Nephron (organoid): ENCODE data around the gene COMMD10.
"Not testable (repeated sequence)": the region's sequence is repeated elsewhere in the genome, so short reads cannot be mapped to it uniquely, and the experiment has no call there.

Source experiments
- H3K27ac Mint-ChIP-seq, 3 experiments: 2 replicates each; pipeline ENCODE4 v1.8.0; 2020; ENCODE audit warnings: mixed read lengths in 3 of 3, mild to moderate bottlenecking in 2 of 3, moderate library complexity in 1 of 3
- H3K27me3 Mint-ChIP-seq: 2 replicates; pipeline ENCODE4 v1.8.0; 2021; ENCODE audit warnings: low read depth, mild to moderate bottlenecking, moderate library complexity, mixed read lengths
- H3K36me3 Mint-ChIP-seq: 2 replicates; pipeline ENCODE4 v1.8.0; 2020; ENCODE audit warnings: low read depth, mixed read lengths
- H3K4me1 Mint-ChIP-seq: 2 replicates; pipeline ENCODE4 v1.8.0; 2020; ENCODE audit warnings: mixed read lengths
- H3K4me3 Mint-ChIP-seq, 3 experiments: 2 replicates each; pipeline ENCODE4 v1.8.0; 2020; ENCODE audit warnings: mild to moderate bottlenecking in 3 of 3, mixed read lengths in 3 of 3, moderate library complexity in 2 of 3
- H3K9me3 Mint-ChIP-seq: 2 replicates; pipeline ENCODE4 v1.8.0; 2020; ENCODE audit warnings: mixed read lengths
- CTCF ChIP-seq, 3 experiments: fragments of 200-600 bp; sonication (generic); IDR thresholded peaks; one replicate each; pipeline ENCODE4 v1.5.0; 2021; ENCODE audit warnings: antibody characterized with exemption in 3 of 3; ENCODE audit not compliant: unreplicated experiment in 3 of 3

Gene COMMD10

GRCh38 chr5:116098998-116099397 lies 14.2 kb downstream of the COMMD10 start:
- Mint-ChIP-seq H3K4me3 (no peak overlapping the region), H3K4me1 (no peaks in the 10 kb centered on the region), H3K36me3 (peaks cover 73% of the 10 kb centered on the region), H3K27ac (no peak overlapping the region), H3K27me3 (no peaks in the 10 kb centered on the region), H3K9me3 (peaks cover 16% of the 10 kb centered on the region)
- TF ChIP-seq CTCF (IDR thresholded peaks at IDR 0.05; ENCODE audit: unreplicated experiment in 3 of 3): no peak

GRCh38 chr5:116104941-116105340 lies 20.1 kb downstream of the COMMD10 start:
- H3K9me3 Mint-ChIP-seq: peaks cover 45% of the 10 kb centered on the region
- H3K4me3 Mint-ChIP-seq, H3K27me3 Mint-ChIP-seq, H3K27ac Mint-ChIP-seq, H3K4me1 Mint-ChIP-seq: not testable (repeated sequence)
- peaks cover 86% of the 10 kb centered on the region for H3K36me3 Mint-ChIP-seq

GRCh38 chr5:116115163-116115562 lies 30.3 kb downstream of the COMMD10 start:
- no peaks in the 10 kb centered on the region for H3K4me1 Mint-ChIP-seq
- no peak overlapping the region for H3K4me3 Mint-ChIP-seq
- peaks cover 47% of the 10 kb centered on the region for H3K9me3 Mint-ChIP-seq
- no peak overlapping the region for H3K27ac Mint-ChIP-seq
- TF ChIP-seq CTCF (IDR thresholded peaks at IDR 0.05; ENCODE audit: unreplicated experiment in 3 of 3): no peak
- no peaks in the 10 kb centered on the region for H3K27me3 Mint-ChIP-seq
- peaks cover 62% of the 10 kb centered on the region for H3K36me3 Mint-ChIP-seq

- Mint-ChIP-seq H3K4me1 (peaks cover 10% of the 10 kb centered on the region), H3K27ac (no peak overlapping the region), H3K9me3 (peaks cover 6% of the 10 kb centered on the region), H3K27me3 (no peaks in the 10 kb centered on the region), H3K4me3 (no peak overlapping the region), H3K36me3 (peaks cover 16% of the 10 kb centered on the region)
- TF ChIP-seq CTCF (IDR thresholded peaks at IDR 0.05; ENCODE audit: unreplicated experiment in 3 of 3): no peak
Observed at GRCh38 chr5:116130471-116130870, 45.6 kb downstream of the COMMD10 start.

- H3K27ac Mint-ChIP-seq: no peak overlapping the region
- H3K36me3 Mint-ChIP-seq: peaks cover 11% of the 10 kb centered on the region
- peaks cover 12% of the 10 kb centered on the region for H3K4me1 Mint-ChIP-seq
- peaks cover 1% of the 10 kb centered on the region for H3K9me3 Mint-ChIP-seq
- H3K4me3 Mint-ChIP-seq: no peak overlapping the region
- H3K27me3 Mint-ChIP-seq: no peaks in the 10 kb centered on the region
- no peak for TF ChIP-seq CTCF (IDR thresholded peaks at IDR 0.05; ENCODE audit: unreplicated experiment in 3 of 3)
Observed at GRCh38 chr5:116130976-116131375, 46.2 kb downstream of the COMMD10 start.

- H3K27me3 Mint-ChIP-seq: no peaks in the 10 kb centered on the region
- no peak overlapping the region for H3K4me3 Mint-ChIP-seq
- H3K36me3 Mint-ChIP-seq: no peaks in the 10 kb centered on the region
- H3K9me3 Mint-ChIP-seq: no peaks in the 10 kb centered on the region
- H3K27ac Mint-ChIP-seq: no peak overlapping the region
- no peak for TF ChIP-seq CTCF (IDR thresholded peaks at IDR 0.05; ENCODE audit: unreplicated experiment in 3 of 3)
- peaks cover 23% of the 10 kb centered on the region for H3K4me1 Mint-ChIP-seq
Observed at GRCh38 chr5:116133281-116133680, 48.5 kb downstream of the COMMD10 start.
